Stimulated activated CD8-positive, alpha-beta memory T cell treated with anti-CD3 and anti-CD28 coated beads, Interleukin-4, amount 100 ng/mL, for 1 hour (primary cell): Measurements from ENCODE around the gene KLHL29.

Source experiments
- DNase-seq, 2 donors: peaks; one replicate each; pipeline ENCODE4 v3.0.0-alpha.2; 2020; ENCODE audit warnings: low read depth in 2 of 2, low spot score in 1 of 2

Gene KLHL29

DNA sequence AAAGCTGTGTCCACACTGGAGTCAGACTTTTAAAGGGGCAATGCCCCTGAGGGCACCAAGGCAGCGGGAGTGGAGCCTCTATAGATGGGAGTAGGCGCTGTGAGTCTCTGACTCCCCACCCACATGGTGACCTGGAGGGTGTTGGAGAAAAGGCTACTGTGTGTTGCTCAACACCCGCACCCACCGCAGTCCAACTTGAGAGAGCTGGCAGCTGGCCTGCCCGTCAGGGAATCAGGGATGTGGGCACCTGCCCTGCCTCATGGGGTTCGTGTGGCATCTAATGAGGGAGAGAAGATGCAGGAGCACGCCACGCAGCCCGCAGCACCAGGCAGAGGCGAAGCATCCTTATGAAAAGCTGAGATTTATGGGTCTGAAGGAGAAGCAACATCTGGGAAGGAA is 84.2 kb downstream of the KLHL29 start:
- no peak for DNase-seq

DNA sequence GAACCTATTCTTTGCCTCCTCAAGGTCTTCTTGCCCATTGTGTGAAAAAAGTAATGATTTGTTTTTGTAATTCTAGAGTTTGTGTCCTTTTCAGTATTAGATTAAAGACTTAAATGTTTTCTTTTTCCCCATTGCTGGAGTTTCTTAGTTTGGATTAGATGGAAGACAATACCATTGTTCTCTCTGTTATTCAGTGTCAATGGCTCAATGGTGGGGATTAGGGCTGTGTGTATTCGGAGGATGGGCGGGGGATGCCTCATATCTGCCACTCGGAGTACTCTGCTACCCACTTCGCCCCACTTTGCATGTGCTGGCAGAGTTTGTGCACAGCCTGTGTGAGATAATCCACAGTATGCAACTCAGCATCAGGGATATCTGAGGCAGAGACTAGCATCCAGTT is 90.1 kb downstream of the KLHL29 start:
- no peak for DNase-seq

DNA sequence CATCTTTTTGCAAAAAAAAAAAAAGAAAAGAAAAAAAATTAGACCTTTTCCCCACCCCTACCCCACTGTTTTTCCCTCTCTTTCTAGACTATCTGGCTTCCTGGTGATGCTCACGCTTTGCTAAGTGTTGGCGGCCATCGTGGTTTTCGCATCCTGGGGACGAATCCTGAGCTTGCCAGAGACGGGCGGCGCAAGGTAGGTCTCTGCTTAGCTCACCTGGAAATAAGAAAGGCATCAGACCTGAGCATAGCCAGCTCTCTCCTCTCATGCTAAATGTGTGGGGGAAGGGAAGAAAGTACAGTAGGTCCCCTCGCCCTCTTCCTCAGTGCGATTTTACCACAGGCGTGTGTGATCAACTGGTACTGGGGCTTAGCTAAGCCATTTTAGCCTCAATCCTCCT is 90.5 kb downstream of the KLHL29 start:
- DNase-seq = no peak

DNA sequence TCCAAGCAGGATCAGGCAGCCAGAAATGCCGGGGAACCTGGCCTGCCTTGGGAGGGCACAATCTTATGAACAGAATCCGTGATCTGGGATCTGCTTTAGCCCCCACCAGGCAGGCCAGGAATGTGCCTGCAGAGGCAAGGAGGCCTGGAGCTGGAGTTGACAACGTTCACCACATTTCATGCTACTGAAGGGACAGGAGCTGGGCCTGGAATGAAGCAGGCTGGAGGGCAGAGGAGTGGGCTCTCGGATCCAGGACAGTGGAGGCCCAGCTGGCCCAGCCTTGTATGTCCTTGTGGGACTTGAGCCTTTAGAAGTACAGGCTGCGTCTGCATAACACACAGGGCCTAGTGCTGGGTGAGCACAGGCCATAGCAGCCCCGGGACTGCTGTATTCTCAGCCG is 91.8 kb downstream of the KLHL29 start:
- DNase-seq = no peak

DNA sequence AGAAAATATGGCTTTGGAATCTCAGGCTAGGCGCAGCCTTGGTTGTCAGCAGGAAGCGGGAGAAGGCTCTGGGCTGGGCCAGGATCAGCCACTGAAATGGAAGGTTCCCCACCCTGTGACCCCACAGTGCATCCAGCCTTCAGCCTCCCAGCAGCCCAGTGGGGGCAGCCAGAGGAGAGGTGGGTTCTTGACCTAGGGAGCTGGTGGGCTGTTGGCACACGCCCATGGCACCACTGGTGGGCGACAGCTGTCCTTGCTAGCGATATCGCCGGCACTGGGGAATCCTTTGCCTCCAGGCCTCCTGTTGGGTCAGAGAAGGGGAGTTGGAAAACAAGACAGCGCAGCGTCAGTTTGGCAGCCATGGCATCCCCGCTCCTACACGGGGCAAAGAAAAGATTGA is 92.4 kb downstream of the KLHL29 start:
- DNase-seq = no peak

DNA sequence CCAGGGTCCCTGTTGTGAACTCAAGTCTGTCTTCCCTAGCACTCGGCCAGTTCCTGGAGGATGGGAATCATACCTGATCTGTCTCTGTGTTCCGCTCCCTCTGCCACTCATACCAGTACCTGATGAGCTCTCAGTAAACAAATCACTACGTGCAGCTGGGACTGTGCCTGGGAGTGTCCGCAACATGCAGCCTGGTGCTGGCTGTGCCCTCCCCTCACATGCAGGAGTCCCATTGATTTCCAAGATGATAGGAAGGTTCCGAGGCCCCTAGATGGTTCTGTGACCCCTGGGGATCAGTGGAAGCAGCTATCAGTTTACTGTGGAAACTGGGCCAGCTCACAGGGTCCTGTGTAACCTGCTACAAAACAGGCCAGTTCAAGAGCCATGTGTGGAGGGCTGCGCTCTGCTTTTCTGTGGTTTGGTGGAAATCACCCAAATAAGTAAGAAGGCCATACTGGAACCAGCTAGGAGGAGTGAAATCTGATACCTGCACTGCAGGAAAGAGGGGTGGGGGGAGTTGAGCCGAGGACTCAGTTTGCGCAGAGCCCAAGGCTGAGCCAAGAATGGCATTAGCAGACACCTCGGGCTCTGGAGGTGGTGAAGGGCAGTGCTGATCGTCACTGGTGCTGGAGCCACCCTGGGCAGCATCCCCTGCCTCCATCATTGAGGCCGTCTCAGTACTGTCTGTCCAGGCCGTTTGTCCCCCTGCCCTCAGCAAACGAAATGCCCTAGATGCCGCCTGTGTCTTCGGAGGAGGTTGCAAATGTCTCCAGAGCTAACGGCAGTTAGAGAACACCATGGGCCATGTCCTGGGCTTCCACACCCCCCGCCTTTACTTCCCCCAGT is 93.3 kb downstream of the KLHL29 start:
- DNase-seq = no peak

DNA sequence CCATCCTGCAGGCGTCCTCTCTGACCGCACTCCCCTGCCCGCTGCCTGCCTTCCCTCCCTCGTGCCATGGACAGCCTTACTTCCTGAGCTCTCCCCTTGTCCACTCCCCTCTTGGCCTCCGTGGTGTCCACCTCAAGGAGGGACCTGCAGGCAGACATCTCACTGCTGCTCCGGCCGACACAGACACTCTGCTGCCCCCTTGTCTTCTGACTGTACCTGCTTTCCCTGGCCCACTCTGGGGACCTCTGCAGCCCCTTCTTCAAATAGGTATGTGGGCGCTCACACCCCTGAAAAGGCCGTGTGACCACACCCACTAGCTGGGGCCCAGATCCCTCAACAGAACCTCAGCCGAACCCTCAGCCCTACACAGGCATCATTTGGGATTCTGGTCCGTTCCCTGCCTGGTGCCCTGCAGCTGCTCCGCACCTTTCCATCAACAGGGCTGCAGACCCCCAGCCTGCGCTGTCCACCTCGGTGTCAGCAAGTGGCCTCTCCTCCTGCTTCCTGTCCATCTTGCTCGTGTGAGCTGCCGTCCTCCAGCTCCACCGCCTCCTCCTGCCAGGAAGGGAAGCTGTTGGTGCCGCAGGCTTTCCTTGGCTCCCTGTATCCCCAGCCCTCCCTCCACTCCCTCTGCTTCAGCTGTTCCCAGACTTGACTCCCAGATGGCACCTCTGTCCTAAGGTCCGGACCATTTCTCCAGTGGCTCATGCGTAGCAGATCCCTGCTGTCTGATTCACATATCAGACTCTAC is 94.1 kb downstream of the KLHL29 start:
- DNase-seq = no peak

DNA sequence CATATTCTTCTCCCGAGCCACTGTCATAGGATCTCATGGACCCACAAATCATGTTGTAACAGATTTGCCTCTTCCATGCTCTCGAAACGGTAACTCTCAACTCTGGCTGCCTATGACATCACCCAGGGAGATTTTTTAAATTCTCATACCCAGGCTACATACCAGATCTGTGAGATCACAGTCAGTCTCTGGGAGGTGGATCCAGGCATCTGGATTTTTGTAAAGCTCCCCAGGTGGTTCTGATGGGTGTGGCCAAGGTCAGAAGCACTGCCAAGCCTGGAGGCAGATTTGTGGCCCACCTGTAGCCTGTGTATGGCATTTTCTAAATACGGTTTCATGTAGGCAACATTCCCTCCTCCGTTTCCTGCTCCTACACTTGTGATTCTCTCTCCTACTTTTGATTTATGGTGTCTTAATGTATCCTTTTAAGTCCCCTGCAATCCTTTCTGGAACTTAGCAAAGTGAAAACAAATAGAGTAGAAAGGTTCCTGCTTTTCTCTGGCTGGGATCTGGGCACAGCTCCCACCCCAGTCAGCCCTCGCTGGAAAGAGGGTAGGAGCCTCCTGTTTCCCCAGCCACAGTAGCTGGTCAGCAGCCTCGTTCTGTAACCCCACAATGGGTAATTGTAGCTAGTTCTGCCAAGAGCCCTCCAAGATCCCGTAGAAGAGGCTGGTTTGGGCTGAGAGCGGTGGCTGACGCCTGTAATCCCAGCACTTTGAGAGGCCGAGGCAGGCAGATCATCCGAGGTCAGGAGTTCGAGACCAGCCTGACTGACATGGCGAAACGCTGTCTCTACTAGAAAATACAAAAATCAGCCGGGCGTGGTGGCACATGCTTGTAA is 96.2 kb downstream of the KLHL29 start:
- no peak for DNase-seq

DNA sequence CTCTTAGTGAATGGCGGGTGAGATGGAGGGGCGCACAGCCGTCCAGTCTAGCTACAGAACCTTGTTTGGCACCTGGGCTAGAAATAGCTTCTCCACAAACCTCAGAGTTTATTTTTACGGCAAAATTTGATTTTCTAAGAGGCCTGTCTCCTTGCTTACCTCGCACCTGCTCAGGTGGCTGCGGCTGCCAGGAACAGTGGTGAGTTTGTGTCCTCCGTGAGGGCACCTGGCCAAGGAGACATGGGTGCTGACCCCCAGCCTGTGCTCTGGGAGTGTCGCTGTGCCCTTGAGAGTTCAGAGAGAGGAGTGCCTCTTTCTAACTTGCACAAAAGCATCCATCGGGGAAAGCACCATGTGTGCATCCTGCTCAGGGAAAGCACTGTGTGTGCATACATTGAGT is 97.2 kb downstream of the KLHL29 start:
- DNase-seq = no peak

DNA sequence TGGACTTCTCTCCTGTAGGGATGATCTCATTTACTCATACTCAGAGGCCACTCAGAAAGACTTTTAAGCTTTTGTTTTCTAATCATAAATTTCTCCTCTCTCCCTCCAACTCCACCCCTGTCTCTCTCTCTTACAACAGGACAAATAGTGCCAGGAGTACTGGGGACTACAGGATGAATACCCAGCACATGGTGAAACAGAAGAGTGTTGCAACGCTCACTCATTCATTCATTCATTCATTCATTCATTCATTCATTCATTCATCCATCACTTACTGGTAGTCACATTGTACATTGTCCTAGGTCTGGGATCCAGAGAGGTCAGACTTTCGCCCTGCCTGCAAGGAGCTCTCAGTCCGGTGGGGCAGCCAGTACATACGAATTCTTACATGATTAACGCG is 97.6 kb downstream of the KLHL29 start:
- no peak for DNase-seq

DNA sequence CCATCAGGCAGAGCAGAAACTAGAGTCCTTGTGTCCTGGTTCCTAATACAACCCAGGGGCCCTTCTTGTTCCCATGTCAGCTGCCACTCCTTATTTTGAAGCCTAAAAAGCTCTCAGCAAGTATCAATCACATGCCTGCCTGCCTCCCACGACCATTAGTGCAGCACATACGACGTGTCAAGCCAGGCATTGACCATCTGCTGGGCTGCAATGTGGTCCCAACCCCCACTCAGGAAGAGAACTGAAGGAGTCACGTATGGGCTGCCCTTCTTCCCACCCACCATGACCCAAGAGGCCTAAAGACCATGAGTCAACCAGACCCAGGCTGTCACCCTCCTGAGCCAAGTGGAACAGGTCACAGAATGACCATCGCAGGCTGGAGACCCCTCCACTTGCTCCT is 98.8 kb downstream of the KLHL29 start:
- no peak for DNase-seq

DNA sequence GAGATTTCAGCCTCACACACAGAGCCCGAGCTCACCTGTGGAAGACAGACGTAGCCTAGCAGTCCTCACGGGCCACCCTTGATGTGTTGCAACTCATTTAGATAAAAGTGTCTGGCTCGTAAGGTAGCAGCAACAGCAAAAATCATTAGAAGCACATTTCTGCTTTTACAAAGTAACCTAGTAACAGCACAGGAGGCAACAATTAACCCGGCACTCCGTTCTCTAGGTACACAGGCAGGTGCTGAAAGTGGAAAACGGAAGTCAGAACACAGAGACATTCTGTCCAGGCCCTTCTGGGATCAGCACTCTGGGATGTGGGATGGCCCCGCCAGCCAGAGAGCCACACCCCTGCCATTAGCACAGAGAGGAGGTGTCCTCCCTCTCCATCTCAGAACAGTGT is 99.3 kb downstream of the KLHL29 start:
- DNase-seq = no peak

DNA sequence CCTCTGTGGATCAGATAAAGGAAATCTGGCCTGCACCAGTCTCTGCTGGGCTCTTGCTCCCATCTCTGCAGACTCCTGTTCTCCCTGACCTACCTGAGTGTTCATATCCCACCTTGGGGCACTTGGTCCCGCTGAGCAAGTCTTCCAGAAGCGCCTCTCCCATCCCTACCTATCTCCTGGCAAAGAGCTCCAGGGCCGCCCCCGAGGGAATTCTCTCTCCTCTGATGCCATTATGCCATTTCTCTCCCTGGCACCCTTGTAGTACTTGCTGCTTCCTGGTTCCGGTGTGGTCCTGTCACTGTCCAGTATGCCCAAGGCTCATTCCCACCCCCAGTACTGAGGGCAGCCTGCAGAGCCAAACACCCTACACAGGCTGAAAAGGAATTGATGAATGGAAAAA is 99.8 kb downstream of the KLHL29 start:
- no peak for DNase-seq

DNA sequence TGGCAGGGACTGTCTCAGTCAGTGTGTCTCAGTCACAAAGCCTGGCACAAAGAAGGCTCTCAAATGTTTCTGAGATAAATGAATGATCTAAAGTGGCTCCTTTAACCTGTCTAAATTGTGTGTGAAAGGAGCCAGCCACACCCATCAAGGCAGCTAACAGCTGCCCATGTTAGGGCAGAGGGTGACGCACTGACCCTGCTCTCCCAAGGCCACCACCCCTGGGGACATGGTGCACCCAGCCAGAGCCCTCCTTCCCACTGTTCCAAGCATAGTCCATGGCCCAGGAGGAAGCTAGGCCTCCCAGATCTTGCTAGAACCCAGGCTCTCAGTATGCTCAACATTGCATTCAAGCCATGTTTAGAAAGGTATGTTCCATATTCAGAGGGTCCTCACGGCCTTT is 100.3 kb downstream of the KLHL29 start:
- DNase-seq = no peak

DNA sequence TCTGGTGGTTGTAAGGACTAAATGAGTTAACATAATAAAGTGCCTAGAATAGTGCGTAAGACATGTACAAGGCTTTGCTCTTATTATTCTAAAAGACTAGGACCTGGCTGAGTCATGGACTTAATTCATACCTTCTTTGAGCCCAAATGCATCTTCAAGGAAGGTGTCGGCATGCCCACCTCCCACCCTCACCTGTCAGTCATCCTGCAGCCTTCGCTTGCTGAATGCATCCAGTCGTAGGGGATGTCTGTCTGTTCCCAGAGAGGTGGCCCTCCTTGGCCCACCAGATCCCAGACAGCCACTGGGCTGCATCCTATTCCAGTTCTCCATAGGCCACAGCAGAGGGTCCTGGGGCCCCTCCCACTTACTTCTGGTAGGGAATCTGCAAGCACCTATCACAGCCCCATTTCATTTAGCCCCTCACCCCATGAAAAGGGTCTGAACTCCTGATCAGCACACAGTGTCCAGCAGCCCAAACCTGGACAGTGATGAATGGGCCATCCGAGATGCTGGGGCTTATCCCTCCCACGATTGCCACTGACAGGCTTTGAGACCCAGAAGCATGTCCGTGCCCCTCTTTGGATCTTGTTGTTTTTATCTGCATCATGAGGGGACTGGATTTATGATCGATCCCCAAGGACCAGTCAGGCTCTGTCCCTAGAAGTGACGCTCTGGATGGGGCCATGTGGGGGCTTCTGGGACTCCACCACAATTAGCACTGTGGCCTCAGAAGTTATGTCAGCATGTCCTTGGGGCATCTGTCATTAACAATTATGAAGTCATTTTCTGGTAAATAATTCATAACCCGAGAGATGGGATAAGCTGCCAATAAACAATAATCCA is 101.1 kb downstream of the KLHL29 start:
- no peak for DNase-seq

DNA sequence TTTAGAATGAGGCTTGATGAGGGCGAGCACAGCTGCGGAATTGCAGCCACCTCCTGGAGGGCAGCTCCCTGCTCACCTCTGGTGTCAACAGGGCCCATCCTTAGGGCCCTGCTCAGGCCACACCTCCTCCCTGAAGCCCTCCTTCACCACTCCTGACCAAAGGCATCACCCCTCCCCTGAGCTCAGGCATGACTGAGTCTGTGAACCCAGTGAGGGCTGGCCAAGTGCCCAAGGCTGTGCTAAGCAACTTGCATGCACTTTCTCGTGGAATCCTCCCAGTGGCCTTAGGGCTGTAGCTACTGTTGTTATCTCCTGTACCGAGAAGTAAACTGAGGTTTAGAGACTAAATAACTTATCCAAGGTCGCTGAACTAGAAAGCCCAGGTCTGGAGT is 101.7 kb downstream of the KLHL29 start:
- DNase-seq = no peak

DNA sequence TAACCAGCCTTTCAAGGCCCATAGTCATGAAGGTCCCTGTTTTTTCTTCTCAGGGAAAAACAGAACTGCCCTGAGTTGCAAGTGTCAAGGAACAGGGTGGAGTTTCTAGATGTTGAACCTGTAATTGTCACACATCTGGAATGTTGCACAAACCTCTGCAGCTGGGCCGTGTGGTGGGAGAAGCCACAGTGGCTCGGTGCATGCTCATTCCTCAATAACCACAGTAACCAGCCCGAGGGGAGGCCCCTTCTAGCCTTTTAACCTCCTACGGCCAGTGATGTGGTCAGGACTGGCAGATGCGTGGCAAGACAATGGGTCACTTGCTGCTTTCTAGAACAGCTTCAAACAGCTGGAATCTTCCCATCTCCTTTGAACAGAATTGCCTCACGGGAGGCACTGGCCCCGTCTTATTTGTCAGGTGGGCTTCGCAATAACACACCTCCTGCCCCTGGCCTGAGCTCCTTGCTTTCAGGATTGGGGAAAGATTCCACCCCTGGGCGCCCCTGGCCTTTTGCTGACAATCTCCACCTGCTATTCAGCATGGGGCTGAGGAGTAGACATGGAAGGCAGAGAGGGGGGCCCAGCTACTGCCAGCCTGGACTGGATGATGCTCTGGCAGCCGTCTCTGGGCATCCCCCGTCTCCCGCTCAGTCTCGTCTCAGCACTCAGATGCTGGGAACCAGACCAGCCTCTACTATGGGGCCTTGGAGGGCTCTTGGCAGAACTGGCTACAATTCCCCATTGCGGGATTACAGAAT is 102.9 kb downstream of the KLHL29 start:
- DNase-seq = no peak

DNA sequence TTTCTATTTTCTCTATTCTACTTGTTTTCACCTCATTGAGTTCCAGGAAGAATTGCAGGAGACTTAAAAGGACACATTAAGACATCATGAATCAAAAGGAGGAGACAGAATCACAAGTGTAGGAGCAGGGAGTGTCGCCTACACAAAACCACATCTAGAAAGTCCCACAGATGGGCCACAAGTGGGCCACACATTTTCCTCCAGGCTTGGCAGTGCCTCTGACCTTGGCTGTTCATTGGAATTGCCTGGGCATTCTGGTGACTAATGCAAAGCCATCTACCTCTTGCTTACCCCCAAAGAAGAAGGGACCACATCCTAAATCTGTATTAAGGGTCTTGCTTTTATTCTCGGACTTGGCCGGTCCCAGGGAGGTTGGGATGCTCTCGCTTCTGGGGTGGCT is 103.6 kb downstream of the KLHL29 start:
- no peak for DNase-seq

DNA sequence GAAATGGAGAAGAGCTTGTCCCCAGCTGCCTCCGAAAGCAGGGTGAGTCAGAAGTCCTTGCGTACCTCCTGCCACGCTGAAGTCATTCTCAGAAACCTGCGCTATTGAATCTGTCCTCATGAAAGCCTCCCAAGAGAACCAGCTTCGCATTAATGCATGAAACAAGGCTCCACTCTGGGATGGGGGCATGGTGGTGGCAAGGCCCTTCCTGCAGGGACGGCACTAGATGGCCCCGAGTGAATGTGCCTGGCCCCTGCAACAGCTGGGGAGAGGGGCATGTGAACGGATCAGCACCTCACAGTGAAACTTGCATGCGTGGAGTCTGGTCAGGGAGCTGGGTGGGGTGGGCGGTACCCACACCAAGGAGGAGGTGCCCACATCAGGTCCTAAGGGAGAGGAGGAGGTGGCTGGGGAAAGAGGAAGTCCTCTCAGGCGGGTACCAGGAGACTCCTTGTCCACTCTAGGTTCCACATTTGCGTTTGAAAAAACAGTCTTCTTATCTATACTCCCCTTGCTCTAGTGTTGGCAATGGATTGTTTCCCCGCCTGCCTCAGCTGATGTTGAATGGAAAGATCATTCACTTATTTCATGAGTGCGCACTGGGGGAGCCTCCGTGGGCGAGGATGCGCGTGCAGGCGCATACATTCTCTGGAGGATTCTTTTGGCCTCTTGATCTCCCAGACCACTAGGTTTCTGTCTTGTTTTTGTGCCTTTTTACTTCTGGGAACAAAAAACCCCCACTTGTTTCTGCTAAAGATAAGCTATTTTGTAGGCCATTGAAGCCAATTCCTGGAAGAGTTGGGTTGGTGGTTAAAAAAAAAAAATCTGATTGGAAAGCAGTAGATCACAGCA is 104.7 kb downstream of the KLHL29 start:
- no peak for DNase-seq
